Smooth muscle cell (in vitro differentiated cells): Measurements from ENCODE around the gene ONECUT1. TPM values are rescaled to one million over a fixed set of nuclear protein-coding genes. Genes with fewer than 3 reads are reported as not detected.

ENCODE experiments used
- DNase-seq: peaks from one replicate; lab custom pipeline; 2025; ENCODE audit not compliant: unreplicated experiment; lab: John Stamatoyannopoulos, UW
- H2AFZ ChIP-seq: fragments of 200-600 bp; sonication (generic); 2 replicates; pipeline ENCODE4 v1.6.0; 2016; ENCODE audit warnings: antibody characterized with exemption, low read depth, mild to moderate bottlenecking
- H3F3A ChIP-seq: fragments of 200-600 bp; sonication (generic); 2 replicates; pipeline ENCODE4 v1.6.0; 2017; ENCODE audit warnings: antibody characterized with exemption, low read depth
- H3K27ac ChIP-seq: fragments of 200-600 bp; sonication (generic); 2 replicates; pipeline ENCODE4 v1.5.1; 2016; ENCODE audit warnings: low read depth, mild to moderate bottlenecking
- H3K27me3 ChIP-seq: fragments of 200-600 bp; sonication (generic); 2 replicates; pipeline ENCODE4 v1.6.1; 2016; ENCODE audit warnings: low read depth, mild to moderate bottlenecking
- H3K36me3 ChIP-seq: fragments of 200-600 bp; sonication (generic); 2 replicates; pipeline ENCODE4 v1.5.1; 2016; ENCODE audit warnings: low read depth
- H3K4me1 ChIP-seq: fragments of 200-600 bp; sonication (generic); 2 replicates; pipeline ENCODE4 v1.5.1; 2016; ENCODE audit warnings: low read depth
- H3K4me2 ChIP-seq: fragments of 200-600 bp; sonication (generic); 2 replicates; pipeline ENCODE4 v1.6.0; 2016; ENCODE audit warnings: mild to moderate bottlenecking
- H3K4me3 ChIP-seq: fragments of 200-600 bp; sonication (generic); 2 replicates; pipeline ENCODE4 v1.5.1; 2016; ENCODE audit warnings: mild to moderate bottlenecking
- H3K79me2 ChIP-seq: fragments of 200-600 bp; sonication (generic); 2 replicates; pipeline ENCODE4 v1.6.0; 2016; ENCODE audit warnings: low read depth, mild to moderate bottlenecking
- H3K9ac ChIP-seq: fragments of 200-600 bp; sonication (generic); 2 replicates; pipeline ENCODE4 v1.6.0; 2016; ENCODE audit warnings: low read depth
- H3K9me3 ChIP-seq: fragments of 200-600 bp; sonication (generic); replicated peaks from 2 replicates; pipeline ENCODE4 v1.5.1; 2016; ENCODE audit warnings: low read depth
- H4K20me1 ChIP-seq: fragments of 200-600 bp; sonication (generic); 2 replicates; pipeline ENCODE4 v1.6.0; 2016; ENCODE audit warnings: low read depth
- WGBS: methylation state at CpG from one replicate; pipeline ENCODE4 v1.1.7; 2016; ENCODE audit warnings: low lambda C conversion rate; 5-methylcytosine and 5-hydroxymethylcytosine counted together
- polyA plus RNA-seq: library from polyadenylated mRNA; unstranded; fragments of >200 nt; fragmentation: Nextera tagmentation; extraction: Ambion mirVana; gene quantifications from 2 replicates; pipeline ENCODE4 v1.2.1, GENCODE V29; 2016
- total RNA-seq: library from RNA; depleted of rRNA; stranded (reverse); fragments of >200 nt; gene quantifications from 2 replicates; pipeline ENCODE4 v1.2.3, GENCODE V29; 2014
- TF ChIP-seq, protein P1 (sequence below): fragments of 200-600 bp; sonication (generic); IDR thresholded peaks from 2 replicates; pipeline ENCODE4 v1.5.1; 2017; ENCODE audit warnings: borderline replicate concordance, mild to moderate bottlenecking, antibody characterized with exemption; ENCODE audit not compliant: insufficient read depth, poor library complexity, severe bottlenecking

Gene ONECUT1
- total and polyA plus RNA-seq, 2 experiments from 2014 or later: 0.61 to 0.99 TPM

DNA sequence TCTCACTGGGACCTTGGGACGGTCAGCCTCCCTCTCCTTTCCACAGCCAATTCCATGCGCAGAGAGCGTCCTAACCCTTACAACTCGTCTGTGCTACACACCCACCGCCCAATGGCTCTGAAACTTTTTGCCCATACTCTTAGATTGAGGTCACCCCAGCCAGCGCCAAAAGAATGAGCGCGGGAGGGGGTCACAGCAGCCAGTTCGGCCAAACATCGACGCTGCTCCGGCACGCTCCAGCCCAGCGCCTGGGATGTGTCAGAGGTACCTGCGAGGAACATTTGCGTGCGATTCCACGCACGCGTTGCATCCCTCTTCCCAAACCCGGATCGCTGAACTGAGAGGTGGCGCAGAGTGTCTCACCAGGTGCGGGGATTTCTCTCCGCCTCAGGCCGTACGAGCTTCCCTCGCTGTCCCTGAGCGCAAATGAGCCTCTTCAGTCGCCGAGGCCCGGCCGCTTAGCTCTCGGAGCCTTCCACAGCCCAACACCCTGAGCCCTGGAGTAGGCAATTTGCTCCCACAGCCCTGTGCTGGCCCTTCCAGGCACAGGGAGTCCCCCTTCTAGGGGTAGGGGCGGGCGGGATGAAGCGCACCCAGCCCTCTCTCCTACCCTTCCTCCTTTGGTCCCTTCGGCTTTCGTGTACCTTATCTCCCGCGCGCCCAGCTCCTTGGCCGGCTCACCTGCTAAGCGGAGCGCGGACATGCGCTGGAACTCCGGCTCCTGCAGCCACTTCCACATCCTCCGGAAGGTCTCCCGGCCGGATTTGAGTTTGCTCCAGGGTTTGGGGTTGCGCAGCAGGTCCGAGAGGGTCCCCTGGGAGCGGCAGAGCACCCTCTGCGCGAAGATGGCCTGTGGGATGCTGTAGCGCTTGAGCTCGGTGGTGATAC is 1.8 kb downstream of the ONECUT1 start:
- 19% methylated on average over 57 of the region's 58 CpGs for WGBS
- DNase-seq: no peak
- peaks cover 9% of the 10 kb centered on the region for H4K20me1 ChIP-seq

DNA sequence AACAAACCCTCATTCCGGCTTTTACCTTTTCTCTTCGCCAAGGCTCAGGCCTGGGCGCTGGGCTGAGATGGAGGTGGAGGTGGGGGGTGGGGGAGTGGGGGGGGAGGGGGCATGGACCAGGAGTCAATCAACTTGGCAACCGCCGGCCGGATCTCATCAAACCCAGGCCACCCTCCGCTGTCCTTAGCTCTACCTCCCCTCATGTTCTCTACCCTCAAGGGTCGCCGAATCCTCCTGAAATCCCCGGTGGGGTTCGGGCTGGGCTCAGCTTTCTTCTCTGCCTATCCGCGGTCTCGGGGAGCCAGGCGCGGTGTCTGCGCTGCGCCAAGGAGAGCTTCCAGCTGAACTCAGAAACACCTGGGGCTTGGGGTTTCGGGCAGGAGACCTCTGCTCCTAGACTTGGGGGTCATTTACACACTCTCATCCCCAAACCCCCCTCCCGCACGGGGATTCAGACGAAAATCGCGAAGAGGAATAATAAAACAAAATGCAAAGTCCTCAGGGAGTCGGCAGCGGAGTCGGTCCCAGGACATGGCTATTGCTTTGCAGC is 2.5 kb downstream of the ONECUT1 start:
- Histone ChIP-seq H2AFZ (no peak overlapping the region), H3K4me2 (no peak overlapping the region), H3K4me1 (peaks cover 30% of the 10 kb centered on the region), H3K79me2 (no peaks in the 10 kb centered on the region), H3K4me3 (no peak overlapping the region), H3K36me3 (no peaks in the 10 kb centered on the region), H3F3A (peaks cover 8% of the 10 kb centered on the region), H4K20me1 (peaks cover 9% of the 10 kb centered on the region), H3K27ac (no peak overlapping the region), H3K9me3 (no peaks in the 10 kb centered on the region), H3K9ac (no peak overlapping the region), H3K27me3 (peaks cover 94% of the 10 kb centered on the region)
- WGBS: 9% methylated on average over 27 of the region's 27 CpGs
- TF ChIP-seq, protein P1, sequence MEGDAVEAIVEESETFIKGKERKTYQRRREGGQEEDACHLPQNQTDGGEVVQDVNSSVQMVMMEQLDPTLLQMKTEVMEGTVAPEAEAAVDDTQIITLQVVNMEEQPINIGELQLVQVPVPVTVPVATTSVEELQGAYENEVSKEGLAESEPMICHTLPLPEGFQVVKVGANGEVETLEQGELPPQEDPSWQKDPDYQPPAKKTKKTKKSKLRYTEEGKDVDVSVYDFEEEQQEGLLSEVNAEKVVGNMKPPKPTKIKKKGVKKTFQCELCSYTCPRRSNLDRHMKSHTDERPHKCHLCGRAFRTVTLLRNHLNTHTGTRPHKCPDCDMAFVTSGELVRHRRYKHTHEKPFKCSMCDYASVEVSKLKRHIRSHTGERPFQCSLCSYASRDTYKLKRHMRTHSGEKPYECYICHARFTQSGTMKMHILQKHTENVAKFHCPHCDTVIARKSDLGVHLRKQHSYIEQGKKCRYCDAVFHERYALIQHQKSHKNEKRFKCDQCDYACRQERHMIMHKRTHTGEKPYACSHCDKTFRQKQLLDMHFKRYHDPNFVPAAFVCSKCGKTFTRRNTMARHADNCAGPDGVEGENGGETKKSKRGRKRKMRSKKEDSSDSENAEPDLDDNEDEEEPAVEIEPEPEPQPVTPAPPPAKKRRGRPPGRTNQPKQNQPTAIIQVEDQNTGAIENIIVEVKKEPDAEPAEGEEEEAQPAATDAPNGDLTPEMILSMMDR: no peak
- DNase-seq: no peak

More for the DNA sequence above, 1.8 kb downstream of the ONECUT1 start:
- H3K27me3 ChIP-seq: peaks cover 94% of the 10 kb centered on the region
- H3K36me3 ChIP-seq: no peaks in the 10 kb centered on the region
- peaks cover 30% of the 10 kb centered on the region for H3K4me1 ChIP-seq
- TF ChIP-seq, protein P1: no peak
- no peak overlapping the region for H3K4me2 ChIP-seq
- no peaks in the 10 kb centered on the region for H3K79me2 ChIP-seq
- H3K27ac ChIP-seq: no peak overlapping the region
- H3K9me3 ChIP-seq: no peaks in the 10 kb centered on the region
- H3K4me3 ChIP-seq: no peak overlapping the region
- peaks cover 8% of the 10 kb centered on the region for H3F3A ChIP-seq
- no peak overlapping the region for H2AFZ ChIP-seq
- no peak overlapping the region for H3K9ac ChIP-seq

DNA sequence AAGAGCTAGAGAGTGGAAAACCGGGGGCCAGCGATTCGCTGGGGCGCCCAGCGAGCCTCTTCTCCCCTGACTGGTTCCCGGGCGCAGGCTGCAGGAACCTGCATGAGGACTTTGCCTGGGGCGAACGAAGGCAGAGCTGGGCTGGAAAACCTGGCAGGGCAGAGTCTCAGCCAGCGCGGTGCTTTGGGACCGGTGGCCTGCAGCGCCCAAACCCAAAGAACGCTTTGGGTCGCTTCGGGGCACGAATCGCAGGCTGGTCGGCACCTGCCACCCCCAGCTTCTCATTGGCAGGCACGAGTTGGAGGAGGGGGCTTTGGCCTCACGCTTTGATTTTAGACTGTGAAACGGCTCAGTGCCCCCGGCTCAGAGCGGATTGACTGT is 3.0 kb downstream of the ONECUT1 start:
- 2% methylated on average over 24 of the region's 24 CpGs for WGBS
- Histone ChIP-seq H4K20me1 (peaks cover 9% of the 10 kb centered on the region), H3K9ac (no peak overlapping the region), H3F3A (peaks cover 8% of the 10 kb centered on the region), H3K4me3 (no peak overlapping the region), H3K4me1 (peaks cover 30% of the 10 kb centered on the region), H3K27me3 (peaks cover 94% of the 10 kb centered on the region), H2AFZ (no peak overlapping the region), H3K27ac (no peak overlapping the region), H3K79me2 (no peaks in the 10 kb centered on the region), H3K4me2 (no peak overlapping the region), H3K36me3 (no peaks in the 10 kb centered on the region), H3K9me3 (no peaks in the 10 kb centered on the region)
- TF ChIP-seq, protein P1: no peak
- DNase-seq: no peak
